GM04504 (cell line): ENCODE measurements around the gene SMIM41.

Experiments
- DNase-seq: peaks from one replicate; pipeline ENCODE4 v3.0.0-alpha.2; 2012; ENCODE audit warnings: low read depth

Gene SMIM41

DNA sequence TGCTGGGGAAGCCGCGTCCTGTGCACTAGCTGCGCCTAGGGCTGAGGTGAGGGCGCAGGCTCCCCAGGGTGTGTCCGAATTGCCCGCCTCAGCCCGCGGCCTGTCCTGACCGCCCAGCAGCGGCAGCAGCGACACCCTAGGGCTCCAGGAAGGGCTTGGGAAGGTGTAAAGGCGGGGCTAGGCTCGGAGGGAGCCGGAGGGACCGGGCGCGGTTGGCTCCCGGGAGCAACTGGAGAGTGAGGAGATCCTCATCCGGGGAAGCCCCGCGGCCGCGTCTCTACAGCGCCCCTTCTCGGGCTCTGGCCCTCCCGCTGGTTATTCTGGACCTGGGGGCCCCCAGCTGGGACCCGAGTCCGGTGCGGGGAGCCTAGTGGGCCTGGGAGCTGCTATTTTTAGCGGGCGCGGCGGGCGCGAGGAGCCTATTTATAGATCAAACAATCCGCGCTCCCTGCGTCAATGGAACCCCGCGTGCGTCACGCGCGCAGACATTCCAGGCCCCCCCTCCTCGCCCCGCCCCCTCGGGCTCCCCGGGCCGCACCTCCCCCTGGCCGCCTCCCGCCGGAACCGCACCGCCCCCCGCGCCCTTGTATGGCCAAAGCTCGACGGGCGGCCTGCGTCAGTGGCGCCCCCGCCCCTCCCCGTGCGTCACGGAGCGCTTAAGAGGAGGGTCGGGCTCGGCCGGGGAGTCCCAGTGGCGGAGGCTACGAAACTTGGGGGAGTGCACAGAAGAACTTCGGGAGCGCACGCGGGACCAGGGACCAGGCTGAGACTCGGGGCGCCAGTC is 28.6 kb upstream of the SMIM41 start, which contains the start of gene NR4A1:
Gene NR4A1, plus strand, starts transcription at position 685 of the 784 bp plus-strand sequence. CDS start 2,887 bp downstream, outside the sequence.
- peak; percentile 82 for DNase-seq

DNA sequence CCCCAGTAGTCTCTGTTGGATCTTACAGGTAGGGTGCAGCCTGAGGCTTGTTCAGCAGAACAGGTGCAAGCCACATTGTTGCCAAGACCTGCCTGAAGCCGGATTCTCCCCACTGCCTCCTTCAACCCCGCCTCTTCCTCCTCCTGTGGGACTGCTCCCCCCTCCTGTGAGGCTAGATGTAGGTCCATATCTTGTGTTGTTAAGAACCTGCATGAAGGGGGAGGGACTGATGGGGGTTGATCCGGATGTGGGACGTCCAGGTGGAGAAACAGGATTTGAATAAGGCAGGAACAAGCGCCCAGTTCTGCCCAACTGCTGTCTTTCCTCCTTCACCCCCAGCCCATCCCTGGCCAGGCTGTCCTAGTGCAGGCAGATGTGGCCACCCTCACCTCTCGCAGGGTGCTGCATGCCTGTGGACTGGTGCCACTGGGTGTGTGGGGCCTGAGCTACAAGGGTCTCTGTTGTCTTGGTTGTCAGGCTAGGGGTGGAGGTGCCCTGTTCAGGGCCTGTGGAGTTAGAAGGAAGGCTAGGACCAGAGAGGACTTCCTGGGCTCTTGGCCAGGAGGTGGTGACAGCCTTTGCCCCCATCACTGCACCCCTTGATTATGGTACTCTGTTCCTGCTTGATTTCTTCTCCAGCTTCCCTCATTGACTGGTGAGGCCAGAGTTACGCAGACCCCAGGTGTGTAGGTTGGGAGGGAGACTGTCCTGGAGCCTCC is 26.9 kb upstream of the SMIM41 start:
- DNase-seq = no peak

DNA sequence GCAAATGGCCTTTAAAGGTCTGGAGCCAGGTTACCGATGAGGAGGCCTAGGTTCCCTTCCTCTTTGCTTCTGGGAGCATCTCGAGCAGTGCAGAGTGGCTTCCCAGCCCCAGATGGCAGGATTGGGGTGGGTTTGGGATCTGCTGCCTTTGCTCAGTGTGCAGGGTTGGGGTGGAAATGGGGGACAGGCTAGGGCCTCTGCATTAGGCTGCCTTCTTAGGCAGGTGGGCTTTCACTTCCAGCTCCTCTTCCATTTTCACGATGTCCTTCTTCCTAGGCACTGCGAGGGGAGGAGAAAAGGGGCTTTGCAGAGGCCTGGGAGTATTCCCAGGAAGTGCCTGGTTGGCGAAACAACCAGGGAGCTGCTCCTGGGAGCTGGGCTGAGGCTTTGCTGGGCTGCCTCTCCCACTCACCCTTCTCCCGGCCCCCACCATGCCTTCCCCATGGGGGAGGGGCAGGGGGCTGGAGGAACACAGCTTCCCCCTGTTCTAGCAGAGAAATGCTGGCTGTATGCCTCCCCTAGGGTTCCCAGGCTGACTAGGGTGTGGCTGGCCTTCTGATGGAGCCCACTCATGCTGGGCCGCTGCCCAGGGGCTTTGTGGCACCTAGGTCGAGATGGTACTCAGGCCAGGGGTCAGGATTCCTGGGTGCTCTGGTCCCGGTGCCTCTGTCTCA is 25.8 kb upstream of the SMIM41 start:
- no peak for DNase-seq

DNA sequence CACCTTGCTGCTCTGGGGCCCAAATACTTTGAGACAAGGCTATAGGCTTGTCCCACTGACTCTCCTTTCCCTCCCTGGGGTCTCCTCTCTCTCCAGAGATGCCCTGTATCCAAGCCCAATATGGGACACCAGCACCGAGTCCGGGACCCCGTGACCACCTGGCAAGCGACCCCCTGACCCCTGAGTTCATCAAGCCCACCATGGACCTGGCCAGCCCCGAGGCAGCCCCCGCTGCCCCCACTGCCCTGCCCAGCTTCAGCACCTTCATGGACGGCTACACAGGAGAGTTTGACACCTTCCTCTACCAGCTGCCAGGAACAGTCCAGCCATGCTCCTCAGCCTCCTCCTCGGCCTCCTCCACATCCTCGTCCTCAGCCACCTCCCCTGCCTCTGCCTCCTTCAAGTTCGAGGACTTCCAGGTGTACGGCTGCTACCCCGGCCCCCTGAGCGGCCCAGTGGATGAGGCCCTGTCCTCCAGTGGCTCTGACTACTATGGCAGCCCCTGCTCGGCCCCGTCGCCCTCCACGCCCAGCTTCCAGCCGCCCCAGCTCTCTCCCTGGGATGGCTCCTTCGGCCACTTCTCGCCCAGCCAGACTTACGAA is 25.2 kb upstream of the SMIM41 start:
- DNase-seq = no peak

DNA sequence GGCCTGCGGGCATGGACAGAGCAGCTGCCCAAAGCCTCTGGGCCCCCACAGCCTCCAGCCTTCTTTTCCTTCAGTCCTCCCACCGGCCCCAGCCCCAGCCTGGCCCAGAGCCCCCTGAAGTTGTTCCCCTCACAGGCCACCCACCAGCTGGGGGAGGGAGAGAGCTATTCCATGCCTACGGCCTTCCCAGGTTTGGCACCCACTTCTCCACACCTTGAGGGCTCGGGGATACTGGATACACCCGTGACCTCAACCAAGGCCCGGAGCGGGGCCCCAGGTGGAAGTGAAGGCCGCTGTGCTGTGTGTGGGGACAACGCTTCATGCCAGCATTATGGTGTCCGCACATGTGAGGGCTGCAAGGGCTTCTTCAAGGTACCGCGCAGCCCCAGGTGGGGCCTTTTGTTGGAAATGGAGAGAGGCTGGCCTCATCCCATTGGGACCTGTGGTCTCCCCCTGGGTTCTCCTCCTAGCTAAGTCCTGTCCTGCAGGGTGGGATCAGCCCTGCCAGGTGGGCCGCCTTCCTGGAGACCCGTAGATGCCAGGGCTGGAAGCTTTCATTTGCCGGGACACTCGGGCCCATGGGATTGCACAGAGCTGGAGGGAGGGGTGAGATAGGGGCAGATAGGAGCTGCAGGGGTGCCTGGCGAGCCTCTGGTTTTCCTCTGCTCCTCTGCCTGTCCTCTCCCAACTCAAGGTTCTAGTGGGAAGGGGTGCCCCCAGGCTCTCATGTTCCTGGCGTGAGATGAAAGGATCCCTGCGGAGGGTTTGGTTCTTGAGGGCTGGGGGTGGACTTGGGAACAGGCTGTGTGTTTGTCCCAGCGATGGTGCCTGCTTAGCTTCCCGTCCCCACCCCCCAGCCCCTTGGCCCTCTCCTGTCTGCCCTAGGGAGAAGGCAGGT is 24.4 kb upstream of the SMIM41 start:
- DNase-seq = no peak

DNA sequence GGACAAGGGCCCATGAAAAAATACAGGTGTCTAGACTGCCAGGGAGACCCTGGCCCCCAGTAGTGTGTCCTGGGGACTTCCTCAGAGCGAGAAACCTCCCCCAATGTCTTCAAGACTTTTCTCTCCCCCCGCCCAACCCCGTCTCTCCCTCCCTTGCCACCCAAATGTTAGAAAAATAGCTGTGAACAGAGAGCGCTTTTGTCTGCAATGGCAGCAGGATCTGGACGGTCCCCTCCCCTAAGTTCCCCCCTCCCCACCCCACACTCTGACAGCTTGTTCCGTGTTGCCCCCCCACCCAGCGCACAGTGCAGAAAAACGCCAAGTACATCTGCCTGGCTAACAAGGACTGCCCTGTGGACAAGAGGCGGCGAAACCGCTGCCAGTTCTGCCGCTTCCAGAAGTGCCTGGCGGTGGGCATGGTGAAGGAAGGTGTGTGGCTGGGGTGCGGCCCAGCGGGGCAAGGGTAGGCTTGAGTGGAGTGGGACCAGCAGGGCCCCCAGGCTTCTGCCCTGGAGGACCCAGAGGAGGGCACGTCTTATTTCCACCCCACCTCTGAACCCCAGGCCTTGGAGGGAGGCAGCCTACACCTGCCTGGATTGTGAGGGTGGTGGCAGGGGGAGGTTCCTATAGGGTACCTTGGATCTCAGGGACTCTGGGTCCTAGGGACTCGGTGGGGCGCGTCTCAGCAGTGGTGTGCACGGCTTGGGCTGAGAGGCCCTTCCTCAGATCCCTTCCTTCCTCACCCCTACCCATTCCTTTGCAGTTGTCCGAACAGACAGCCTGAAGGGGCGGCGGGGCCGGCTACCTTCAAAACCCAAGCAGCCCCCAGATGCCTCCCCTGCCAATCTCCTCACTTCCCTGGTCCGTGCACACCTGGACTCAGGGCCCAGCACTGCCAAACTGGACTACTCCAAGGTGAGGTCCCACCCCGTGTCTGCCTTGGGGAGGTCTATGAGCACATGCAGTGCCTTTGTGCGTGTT is 23.5 kb upstream of the SMIM41 start:
- no peak for DNase-seq

DNA sequence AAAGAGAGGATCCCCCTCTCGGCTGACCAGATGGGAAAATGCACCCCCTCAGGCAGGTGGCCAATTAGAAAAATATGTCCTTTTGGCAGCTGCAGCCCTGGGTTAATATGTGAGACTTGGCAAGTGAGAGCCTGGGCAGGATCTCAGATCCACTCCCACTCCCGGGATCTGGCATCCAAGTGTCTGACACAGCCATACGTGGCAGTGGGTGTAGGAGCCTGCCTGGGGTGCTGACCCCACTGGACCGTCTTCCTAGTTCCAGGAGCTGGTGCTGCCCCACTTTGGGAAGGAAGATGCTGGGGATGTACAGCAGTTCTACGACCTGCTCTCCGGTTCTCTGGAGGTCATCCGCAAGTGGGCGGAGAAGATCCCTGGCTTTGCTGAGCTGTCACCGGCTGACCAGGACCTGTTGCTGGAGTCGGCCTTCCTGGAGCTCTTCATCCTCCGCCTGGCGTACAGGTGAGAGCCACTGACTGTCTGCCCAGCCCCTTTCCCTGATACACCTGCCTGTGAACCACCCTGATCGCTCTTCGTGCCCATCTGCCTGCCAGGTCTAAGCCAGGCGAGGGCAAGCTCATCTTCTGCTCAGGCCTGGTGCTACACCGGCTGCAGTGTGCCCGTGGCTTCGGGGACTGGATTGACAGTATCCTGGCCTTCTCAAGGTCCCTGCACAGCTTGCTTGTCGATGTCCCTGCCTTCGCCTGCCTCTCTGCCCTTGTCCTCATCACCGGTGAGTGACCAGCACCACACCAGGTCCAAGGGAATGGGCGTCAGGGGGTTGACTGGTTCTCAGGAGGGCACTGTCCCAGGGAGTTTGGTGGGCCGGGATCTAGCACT is 22.5 kb upstream of the SMIM41 start:
- DNase-seq = no peak

DNA sequence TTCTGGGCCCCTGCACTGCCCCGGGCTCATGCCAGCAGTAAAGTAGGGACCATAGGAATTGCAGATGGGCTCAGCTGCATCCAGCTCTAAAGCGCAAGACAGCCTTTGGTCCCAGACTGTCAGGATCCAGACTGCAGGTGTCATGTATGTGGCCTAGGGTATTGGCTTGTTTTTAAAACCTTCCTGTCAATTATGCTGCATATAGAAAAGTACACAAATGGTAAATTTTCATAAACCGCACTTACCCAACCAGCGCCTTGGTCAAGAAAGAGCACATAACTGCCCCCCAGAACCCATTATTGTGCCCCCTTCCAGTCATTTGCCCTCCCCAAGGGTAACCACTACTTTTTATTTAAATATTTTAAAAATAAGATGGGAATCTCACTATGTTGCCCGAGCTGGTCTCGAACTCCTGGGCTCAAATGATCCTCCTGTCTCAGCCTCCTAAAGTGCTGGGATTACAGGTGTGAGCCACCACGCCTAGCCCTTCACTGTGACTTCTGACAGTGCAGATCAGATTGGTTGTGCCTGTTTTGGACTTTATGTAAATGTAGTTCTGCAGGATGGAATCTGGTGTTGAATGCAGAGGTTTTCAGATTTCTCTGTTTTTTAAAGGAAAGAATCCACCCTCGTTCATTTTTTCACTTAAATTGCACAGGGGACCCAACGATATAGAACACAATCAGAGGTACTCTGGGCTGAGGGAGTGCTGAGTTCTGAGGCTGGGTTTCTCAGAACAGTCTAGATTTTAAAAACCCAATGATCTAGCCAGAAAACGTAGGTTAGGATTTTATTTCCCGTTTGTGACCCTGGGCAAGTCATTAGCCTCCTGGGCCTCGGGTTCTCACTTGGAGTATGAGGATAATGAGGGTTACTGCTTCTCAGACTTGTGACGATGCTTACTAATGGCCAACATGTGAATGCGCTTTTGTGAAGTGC is 21.6 kb upstream of the SMIM41 start:
- DNase-seq = no peak

DNA sequence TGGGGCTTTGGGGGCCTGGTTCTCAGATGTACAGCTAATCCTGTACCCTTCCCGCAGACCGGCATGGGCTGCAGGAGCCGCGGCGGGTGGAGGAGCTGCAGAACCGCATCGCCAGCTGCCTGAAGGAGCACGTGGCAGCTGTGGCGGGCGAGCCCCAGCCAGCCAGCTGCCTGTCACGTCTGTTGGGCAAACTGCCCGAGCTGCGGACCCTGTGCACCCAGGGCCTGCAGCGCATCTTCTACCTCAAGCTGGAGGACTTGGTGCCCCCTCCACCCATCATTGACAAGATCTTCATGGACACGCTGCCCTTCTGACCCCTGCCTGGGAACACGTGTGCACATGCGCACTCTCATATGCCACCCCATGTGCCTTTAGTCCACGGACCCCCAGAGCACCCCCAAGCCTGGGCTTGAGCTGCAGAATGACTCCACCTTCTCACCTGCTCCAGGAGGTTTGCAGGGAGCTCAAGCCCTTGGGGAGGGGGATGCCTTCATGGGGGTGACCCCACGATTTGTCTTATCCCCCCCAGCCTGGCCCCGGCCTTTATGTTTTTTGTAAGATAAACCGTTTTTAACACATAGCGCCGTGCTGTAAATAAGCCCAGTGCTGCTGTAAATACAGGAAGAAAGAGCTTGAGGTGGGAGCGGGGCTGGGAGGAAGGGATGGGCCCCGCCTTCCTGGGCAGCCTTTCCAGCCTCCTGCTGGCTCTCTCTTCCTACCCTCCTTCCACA is 20.7 kb upstream of the SMIM41 start:
- DNase-seq = no peak

DNA sequence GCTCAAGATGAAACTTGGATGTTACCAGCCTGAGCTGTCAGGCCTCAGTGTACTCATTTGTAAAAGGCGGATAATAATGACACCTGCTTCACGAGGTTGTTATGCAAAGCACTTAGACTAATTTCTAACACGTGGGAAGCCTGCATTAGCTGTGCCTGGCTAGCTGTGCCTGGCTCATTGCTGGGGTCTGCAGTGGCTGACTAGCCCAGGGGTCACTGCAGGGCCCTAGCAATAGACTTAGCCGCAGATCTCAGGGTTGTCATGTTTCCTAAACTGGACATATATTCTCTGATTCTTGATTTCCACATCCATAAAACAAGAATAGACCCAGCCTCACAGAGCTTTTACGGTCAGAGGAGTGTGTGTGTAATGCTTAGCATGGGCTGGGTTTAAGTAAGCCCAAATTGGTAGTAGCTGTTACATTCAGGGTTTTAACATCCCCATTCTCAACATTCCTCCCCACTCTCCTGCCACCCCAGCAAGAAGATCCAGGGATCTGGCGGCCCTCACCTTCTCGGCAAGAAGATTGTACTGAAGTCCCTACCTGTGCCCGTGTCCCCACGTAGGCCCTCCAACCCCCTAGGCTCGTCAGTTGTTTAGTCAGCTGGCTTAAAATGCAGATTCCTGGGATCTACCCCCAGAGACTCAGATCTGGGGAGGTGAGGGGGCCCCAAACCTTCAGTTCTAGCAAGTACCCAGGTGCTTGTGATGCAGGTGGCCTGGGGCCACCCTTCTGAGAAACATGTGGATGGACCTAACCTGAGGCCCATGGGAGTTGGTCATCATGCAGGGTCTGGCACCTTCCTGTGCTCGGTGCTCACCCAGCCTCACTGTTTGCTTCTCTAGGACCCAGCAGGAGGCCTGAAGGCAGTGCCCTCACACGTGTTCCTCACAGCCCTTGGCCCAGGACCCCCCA is 19.7 kb upstream of the SMIM41 start:
- DNase-seq = no peak

DNA sequence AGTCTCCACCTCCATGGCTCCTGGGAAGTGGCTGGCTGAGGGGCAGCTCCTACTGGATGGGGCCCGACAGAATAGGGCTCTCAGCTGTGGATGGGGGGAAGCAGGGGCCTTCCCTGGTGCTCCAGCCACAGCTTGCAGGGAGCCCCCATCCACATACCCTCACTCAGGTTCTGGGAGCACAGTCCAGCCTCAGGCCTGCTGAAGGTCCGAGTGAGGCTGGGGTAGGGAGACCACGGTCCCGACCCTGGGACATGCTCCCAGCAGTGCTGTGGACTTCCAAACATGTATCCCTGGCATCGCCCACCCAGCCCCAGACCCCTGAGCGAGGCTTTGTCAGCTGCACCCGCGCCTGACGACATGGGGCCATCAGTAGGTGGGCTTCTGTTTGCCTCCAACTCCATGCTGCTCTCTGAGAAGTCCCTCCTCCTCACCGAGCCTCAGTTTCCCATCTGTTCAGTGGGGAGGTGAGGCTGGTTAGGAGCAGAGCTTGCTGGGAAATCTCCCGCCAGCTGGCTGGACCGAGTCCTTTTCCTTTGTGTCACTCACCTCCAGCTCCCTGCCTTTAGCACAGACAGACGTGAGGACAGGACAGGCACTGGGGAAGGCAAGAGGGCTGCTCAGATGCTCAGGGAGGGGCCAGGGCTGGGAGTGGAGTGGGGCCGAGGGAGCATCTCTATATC is 18.9 kb upstream of the SMIM41 start:
- DNase-seq = no peak

DNA sequence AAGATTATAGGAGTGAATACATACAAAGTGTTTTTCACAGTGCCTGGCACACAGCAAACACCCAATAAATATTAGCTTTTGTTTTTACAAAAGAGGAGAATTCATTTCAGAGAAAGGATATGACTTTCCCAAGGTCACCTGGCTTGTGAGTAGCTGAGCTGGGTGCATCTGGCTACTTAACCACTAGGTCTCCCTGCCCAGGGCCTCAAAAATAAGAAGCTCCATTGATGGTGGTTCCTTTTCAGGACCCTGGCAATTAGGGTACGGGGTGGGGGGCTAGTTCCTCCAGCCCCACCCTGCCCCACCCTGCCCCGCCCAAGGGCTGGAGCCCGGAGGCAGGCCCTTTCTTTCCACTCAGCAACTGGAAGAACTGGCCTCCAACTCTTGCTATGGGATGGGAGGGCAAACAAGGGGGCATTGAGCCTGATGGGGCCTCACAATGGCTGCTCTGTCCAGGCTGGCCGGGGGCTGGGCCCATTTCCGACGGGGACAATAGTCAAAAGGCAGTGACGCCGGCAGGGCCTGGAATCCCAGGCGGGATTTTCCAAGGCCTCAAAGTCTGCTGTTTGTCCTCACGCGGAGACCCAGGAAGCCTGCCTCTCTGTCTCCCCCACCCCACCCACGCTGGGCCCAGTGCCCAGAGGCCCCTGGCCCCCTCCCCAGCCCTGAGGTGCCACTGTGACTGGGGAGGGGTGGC is 17.9 kb upstream of the SMIM41 start:
- no peak for DNase-seq

DNA sequence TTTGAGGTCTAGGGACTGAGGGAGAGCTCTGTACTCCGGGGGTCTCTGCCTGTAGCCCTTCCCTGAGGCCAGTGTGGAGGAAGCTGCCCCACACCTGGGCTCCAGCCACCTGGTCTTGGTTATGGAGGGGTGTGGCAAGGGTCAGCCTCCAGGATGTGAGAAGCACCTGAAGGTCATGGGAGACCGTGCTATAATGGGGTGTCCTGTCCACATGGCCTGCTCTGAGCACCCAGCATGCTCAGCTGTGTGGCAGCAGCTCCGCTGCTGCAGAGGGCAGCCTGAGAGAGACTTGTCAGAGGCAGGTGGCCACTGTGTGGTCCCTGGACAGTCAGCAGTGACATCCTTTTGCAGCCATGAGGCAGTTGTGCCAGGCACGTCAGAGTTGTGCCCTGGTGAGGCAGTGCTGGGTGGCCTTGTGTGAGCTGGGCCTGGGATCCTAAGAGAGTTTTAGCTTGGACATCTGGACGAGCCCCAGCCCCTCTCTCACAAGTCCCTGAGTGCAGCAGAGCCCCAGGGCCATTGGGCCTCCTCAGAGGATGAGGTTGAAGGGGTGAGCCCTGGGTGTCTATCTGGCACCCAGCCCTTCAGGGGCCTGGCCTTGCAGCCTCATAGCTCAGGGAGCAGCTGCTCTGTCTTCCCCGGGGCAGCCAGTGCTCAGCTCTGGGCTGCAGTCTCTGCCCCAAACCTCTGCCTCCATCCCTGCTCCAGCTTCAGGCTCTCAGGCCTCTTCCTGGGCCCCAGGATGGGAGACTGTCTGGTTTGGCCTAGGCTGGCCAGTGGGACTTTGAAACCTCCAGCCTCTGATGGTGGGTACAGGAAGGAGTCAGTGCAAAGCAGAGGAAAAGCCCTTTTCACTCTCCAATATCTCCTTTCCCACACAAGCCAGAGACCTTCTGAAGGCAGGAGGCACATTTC is 17.1 kb upstream of the SMIM41 start:
- DNase-seq = no peak
